ENCODE measurements around the gene RFNG.

The RFNG gene

GRCh38 chr17:82088838-82089722, 37.5 kb upstream of the RFNG start:
- DNase-seq, result no peak

- no peak for DNase-seq
Measured at GRCh38 chr17:82087961-82088837, 36.6 kb upstream of the RFNG start.

- no peak for DNase-seq
Measured at GRCh38 chr17:82086941-82087906, 35.6 kb upstream of the RFNG start.

GRCh38 chr17:82085931-82086764, 34.5 kb upstream of the RFNG start:
- no peak for DNase-seq

- DNase-seq, result no peak
Measured at GRCh38 chr17:82085031-82085861, 33.6 kb upstream of the RFNG start.

- no peak for DNase-seq
Measured at GRCh38 chr17:82084373-82085030, 32.9 kb upstream of the RFNG start.

GRCh38 chr17:82083533-82084359, 32.1 kb upstream of the RFNG start:
- DNase-seq, result no peak

- no peak for DNase-seq
Measured at GRCh38 chr17:82083009-82083408, 31.4 kb upstream of the RFNG start.

- no peak for DNase-seq
Measured at GRCh38 chr17:82082456-82082855, 30.8 kb upstream of the RFNG start.

GRCh38 chr17:82081966-82082365, 30.4 kb upstream of the RFNG start:
- DNase-seq, result no peak

GRCh38 chr17:82081546-82081945, 29.9 kb upstream of the RFNG start:
- DNase-seq, result no peak

GRCh38 chr17:82080789-82081464, 29.3 kb upstream of the RFNG start:
- DNase-seq, result no peak

GRCh38 chr17:82080048-82080788, 28.6 kb upstream of the RFNG start:
- no peak for DNase-seq

GRCh38 chr17:82079001-82079677, 27.5 kb upstream of the RFNG start:
- no peak for DNase-seq

- no peak for DNase-seq
Measured at GRCh38 chr17:82078433-82078832, 26.8 kb upstream of the RFNG start.

- DNase-seq, result no peak
Measured at GRCh38 chr17:82077617-82078358, 26.2 kb upstream of the RFNG start.
